Suprapubic skin (tissue), 4 donors: ENCODE data around the gene AIMP2.

Experiments
- EP300 ChIP-seq: sonication (generic); formaldehyde crosslinking; IDR thresholded peaks from one replicate; pipeline ENCODE4 v1.6.1; 2017; ENCODE audit warnings: antibody characterized with exemption
- POLR2A ChIP-seq, 2 donors: fragments of 450-650 bp; IDR thresholded peaks; one replicate each; pipeline ENCODE4 v1.6.1; 2017; ENCODE audit warnings: antibody characterized with exemption in 2 of 2, mild to moderate bottlenecking in 2 of 2, moderate library complexity in 2 of 2
- POLR2AphosphoS5 ChIP-seq, 3 donors: sonication (generic); formaldehyde crosslinking; IDR thresholded peaks; one replicate each; pipeline ENCODE4 v1.6.1; 2017; ENCODE audit warnings: antibody characterized with exemption in 3 of 3
- TF ChIP-seq, protein P1 (sequence below), 2 donors: fragments of 200-600 bp in 1 of 2; fragments of 450-650 bp in 1 of 2; sonication (generic) in 1 of 2; IDR thresholded peaks; one replicate each; pipeline ENCODE4 v1.5.1; 2016 to 2019; ENCODE audit warnings: antibody characterized with exemption in 2 of 2, mild to moderate bottlenecking in 1 of 2, moderate library complexity in 1 of 2

DNA sequence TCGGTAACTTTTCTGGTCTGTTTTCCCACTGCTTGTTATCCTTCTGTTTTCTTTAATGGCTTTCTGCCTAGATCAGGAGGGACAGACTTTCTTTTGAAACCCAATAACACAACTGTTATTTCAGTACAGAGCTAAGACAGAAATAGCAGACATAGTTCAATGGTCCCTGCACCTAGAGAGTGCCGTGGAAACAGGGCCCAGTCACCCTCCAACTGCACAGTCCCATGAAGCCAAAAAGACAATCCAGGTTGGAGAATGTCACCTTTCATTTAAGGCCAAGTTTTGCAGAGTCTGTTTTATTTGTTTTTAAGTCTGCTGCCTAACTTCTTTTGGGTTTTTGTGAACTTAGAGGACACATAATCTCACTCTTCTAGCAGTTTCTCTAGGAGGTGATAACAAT, 2.5 kb downstream of the AIMP2 start:
- TF ChIP-seq POLR2A (IDR thresholded peaks at IDR 0.05) = no peak
- TF ChIP-seq, protein P1, sequence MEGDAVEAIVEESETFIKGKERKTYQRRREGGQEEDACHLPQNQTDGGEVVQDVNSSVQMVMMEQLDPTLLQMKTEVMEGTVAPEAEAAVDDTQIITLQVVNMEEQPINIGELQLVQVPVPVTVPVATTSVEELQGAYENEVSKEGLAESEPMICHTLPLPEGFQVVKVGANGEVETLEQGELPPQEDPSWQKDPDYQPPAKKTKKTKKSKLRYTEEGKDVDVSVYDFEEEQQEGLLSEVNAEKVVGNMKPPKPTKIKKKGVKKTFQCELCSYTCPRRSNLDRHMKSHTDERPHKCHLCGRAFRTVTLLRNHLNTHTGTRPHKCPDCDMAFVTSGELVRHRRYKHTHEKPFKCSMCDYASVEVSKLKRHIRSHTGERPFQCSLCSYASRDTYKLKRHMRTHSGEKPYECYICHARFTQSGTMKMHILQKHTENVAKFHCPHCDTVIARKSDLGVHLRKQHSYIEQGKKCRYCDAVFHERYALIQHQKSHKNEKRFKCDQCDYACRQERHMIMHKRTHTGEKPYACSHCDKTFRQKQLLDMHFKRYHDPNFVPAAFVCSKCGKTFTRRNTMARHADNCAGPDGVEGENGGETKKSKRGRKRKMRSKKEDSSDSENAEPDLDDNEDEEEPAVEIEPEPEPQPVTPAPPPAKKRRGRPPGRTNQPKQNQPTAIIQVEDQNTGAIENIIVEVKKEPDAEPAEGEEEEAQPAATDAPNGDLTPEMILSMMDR (IDR thresholded peaks at IDR 0.05) = no peak
- no peak for TF ChIP-seq EP300
- no peak for TF ChIP-seq POLR2AphosphoS5 (IDR thresholded peaks at IDR 0.05)
